CMK (cell line): ENCODE data around the gene RNF151.
"Not testable (repeated sequence)": the region's sequence is repeated elsewhere in the genome, so short reads cannot be mapped to it uniquely, and the experiment has no call there.

Experiments used
- DNase-seq: peaks from one replicate; pipeline ENCODE4 v3.0.0-alpha.2; 2010; ENCODE audit warnings: low read depth

Gene RNF151

GRCh38 chr16:1966460-1966859, at the start of gene RNF151:
Gene RNF151 (plus strand): TSS chr16:1966856. CDS start chr16:1966882, 26 bp downstream.
- no peak for DNase-seq

GRCh38 chr16:1917056-1917664, 49.5 kb upstream of the RNF151 start:
- DNase-seq: no peak

- DNase-seq: no peak
Observed at GRCh38 chr16:1917665-1918350, 48.8 kb upstream of the RNF151 start.

DNA sequence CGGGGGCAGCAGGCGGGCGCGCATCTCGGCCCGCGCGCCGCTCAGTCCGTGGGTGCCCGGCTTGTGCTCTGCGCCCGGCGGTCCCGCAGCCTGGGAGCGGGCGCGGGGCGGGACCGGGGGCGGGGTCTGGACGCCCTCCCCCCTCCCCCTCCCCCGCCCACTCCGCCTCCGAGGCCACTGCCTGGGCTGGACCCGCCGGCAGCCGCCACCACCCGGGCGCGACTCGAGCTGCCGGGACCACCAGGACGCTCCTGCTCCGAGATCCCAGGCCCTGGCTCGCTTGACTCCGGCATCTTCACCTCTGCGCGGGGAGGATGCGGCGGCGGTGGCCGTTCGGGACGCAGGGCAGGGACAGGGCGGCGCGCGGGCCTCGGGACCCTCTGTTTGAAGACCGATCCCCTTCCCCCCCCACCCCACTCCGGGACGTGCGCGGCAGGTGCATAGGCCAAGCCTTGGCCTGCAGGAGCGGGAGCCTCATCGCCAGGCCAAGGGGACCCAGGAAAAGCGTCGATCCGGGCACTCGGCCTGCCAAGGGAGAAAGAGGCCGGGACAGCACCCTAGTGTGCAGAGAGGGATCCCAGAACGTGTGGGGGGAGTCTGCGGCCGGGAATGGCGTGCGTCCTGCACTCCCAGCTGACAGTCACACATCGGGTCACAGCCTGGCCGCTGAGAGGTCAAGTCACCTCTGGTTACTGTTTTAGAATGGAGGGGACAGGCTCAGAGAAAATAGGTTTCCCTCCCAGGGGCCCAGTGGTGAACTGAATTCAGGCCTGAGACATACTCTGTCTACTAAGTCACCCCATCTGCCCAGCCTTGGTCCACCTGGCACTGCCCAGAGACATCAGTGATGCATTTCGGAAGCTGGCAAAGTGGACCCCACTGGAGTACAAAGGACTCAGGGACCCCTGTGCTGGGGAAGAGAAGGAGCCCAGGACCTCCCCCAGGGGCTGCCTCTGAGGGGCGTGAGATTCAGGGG, 48.0 kb upstream of the RNF151 start, which contains the start of gene HS3ST6:
HS3ST6 (minus strand) TSS at position 65 of the 976 bp plus-strand sequence. CDS start 92 bp downstream, outside the sequence.
- DNase-seq: no peak

- no peak for DNase-seq
Observed at GRCh38 chr16:1919327-1919998, 47.2 kb upstream of the RNF151 start.

- DNase-seq: not testable (repeated sequence)
Observed at GRCh38 chr16:1920122-1920521, 46.5 kb upstream of the RNF151 start.

- no peak for DNase-seq
Observed at GRCh38 chr16:1920727-1921171, 45.9 kb upstream of the RNF151 start.

GRCh38 chr16:1922357-1922756, 44.3 kb upstream of the RNF151 start:
- DNase-seq: no peak

- DNase-seq: no peak
Observed at GRCh38 chr16:1923299-1924034, 43.2 kb upstream of the RNF151 start.

GRCh38 chr16:1924095-1924494, 42.6 kb upstream of the RNF151 start:
- DNase-seq: no peak

- DNase-seq: no peak
Observed at GRCh38 chr16:1926271-1926670, 40.4 kb upstream of the RNF151 start.

GRCh38 chr16:1929105-1929504, 37.6 kb upstream of the RNF151 start:
- DNase-seq: no peak

- DNase-seq: peak; percentile 59
Observed at GRCh38 chr16:1929578-1930337, 36.9 kb upstream of the RNF151 start.

DNA sequence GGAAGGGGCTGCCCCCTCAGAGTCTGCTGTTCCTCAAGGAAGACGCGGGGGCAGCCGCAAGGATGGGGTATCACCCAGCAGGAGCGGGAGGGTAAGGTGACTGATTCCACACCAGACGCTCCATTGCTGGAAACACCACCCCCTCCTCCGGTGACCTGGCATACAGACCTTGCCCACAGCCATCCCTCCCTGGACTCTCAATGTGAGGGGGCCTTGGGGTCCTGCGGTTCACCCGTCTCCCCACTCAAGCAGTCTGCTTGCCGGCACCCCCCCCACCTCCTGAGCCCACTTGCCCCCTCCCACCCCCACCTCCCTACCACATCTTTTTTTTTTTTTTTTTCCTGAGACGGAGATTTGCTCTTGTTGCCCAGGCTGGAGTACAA, 36.3 kb upstream of the RNF151 start:
- no peak for DNase-seq

- DNase-seq: no peak
Observed at GRCh38 chr16:1932050-1933028, 34.3 kb upstream of the RNF151 start.

- no peak for DNase-seq
Observed at GRCh38 chr16:1933097-1933661, 33.5 kb upstream of the RNF151 start.

- DNase-seq: no peak
Observed at GRCh38 chr16:1936945-1937479, 29.6 kb upstream of the RNF151 start.

- no peak for DNase-seq
Observed at GRCh38 chr16:1938316-1938715, 28.3 kb upstream of the RNF151 start.

DNA sequence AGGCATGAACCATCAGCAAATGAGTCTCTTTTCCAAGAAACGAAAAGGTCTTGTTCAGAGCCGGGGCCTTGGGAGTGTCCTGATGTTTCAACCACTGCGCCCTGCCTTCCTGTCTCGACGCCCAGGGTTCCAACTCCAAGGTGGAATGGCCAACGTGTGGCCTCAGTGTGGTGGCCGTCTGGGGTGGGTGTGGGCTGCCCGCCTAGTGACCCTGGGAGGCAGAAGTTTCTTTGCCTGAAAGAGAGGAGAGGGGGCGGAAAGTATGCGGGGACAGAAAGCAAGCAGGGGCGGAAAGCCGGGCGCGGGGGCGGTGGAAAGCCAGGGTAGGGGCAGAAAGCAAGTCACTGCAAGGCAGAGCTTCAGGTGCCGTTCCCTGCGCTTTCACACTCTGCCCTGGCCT, 27.7 kb upstream of the RNF151 start:
- no peak for DNase-seq
